Spleen (tissue), 11 donors: ENCODE data around the gene SUMO4. TPM values are rescaled to one million over a fixed set of nuclear protein-coding genes. Genes with fewer than 3 reads are reported as not detected.

Source experiments
- DNase-seq: peaks from one replicate; pipeline ENCODE4 v3.0.0-alpha.2; 2020
- H3K27ac ChIP-seq, 8 donors: fragments of 200-600 bp; sonication (generic) in 7 of 8; 1 replicate in 4 of 8; 2 replicates in 4 of 8; pipeline versions ENCODE4 v1.5.0 to v1.8.0; 2016 to 2021; ENCODE audit warnings: inconsistent platforms in 4 of 8, mild to moderate bottlenecking in 4 of 8, moderate library complexity in 1 of 8
- H3K27me3 ChIP-seq, 7 donors: fragments of 200-600 bp; sonication (generic) in 6 of 7; replicated peaks in 1 of 7; 1 replicate in 4 of 7; 2 replicates in 3 of 7; pipeline versions ENCODE4 v1.5.0 to v1.8.0; 2016 to 2021; ENCODE audit warnings: inconsistent platforms in 3 of 7, mild to moderate bottlenecking in 1 of 7
- H3K36me3 ChIP-seq, 6 donors: fragments of 200-600 bp; sonication (generic) in 5 of 6; 1 replicate in 4 of 6; 2 replicates in 2 of 6; pipeline versions ENCODE4 v1.5.0 to v1.8.0; 2016 to 2021; ENCODE audit warnings: inconsistent platforms in 2 of 6
- H3K4me1 ChIP-seq, 6 donors: fragments of 200-600 bp; sonication (generic) in 5 of 6; 1 replicate in 3 of 6; 2 replicates in 3 of 6; pipeline versions ENCODE4 v1.5.0 to v1.8.0; 2016 to 2021; ENCODE audit warnings: inconsistent platforms in 3 of 6
- H3K4me3 ChIP-seq, 8 donors: fragments of 200-600 bp; sonication (generic) in 7 of 8; 1 replicate in 4 of 8; 2 replicates in 4 of 8; pipeline versions ENCODE4 v1.5.0 to v1.8.0; 2016 to 2021; ENCODE audit warnings: inconsistent platforms in 4 of 8, mild to moderate bottlenecking in 4 of 8, moderate library complexity in 2 of 8
- H3K9me3 ChIP-seq, 8 donors: fragments of 200-600 bp; sonication (generic) in 7 of 8; 1 replicate in 4 of 8; 2 replicates in 4 of 8; pipeline versions ENCODE4 v1.5.0 to v1.8.0; 2016 to 2021; ENCODE audit warnings: inconsistent platforms in 4 of 8
- POLR2A ChIP-seq, 3 donors: fragments of 450-650 bp; IDR thresholded peaks; one replicate each; pipeline ENCODE4 v1.5.1; 2017; ENCODE audit warnings: antibody characterized with exemption in 3 of 3, mild to moderate bottlenecking in 1 of 3
- POLR2AphosphoS5 ChIP-seq, 3 donors: sonication (generic); formaldehyde crosslinking; IDR thresholded peaks; one replicate each; pipeline ENCODE4 v1.5.1; 2017; ENCODE audit warnings: antibody characterized with exemption in 3 of 3
- WGBS, 5 donors: extraction: QIAGEN DNeasy Blood & Tissue Kit in 3 of 5; methylation state at CpG; one replicate each; pipeline versions ENCODE4 v1.1.5 to v1.1.7; 2013 to 2018; 5-methylcytosine and 5-hydroxymethylcytosine counted together
- intact Hi-C: fragments of 100-400 bp; cut with DNase I; formaldehyde crosslinking; loops from one replicate; pipeline ENCODE4 v1.15.0; 2023; ENCODE audit warnings: low total_unique reads
- polyA plus RNA-seq, 3 donors: library from polyadenylated mRNA; stranded (reverse); fragments of 200-250 nt; gene quantifications; one replicate each; pipeline ENCODE4 v1.2.1, GENCODE V29; 2013
- total RNA-seq, 7 donors: library from RNA; depleted of rRNA in 3 of 7; stranded (reverse); fragments of >200 nt in 3 of 7; fragmentation: NEBNext Ultra II Directional in 4 of 7; extraction: Animal tissue kit (Norgen Biotek cat#: 25700) in 4 of 7; gene quantifications; one replicate each; pipeline versions ENCODE4 v1.1.0 to v1.2.1, GENCODE V29; 2016 to 2021
- TF ChIP-seq, protein P1 (sequence below), 11 experiments: fragments of 200-600 bp in 7 of 11; fragments of 450-650 bp in 4 of 11; sonication (generic) in 4 of 11; IDR thresholded peaks in 8 of 11; conservative IDR thresholded peaks in 3 of 11; 1 replicate in 7 of 11; 2 replicates in 4 of 11; pipeline versions ENCODE4 v1.4.0 to v1.8.0; 2016 to 2021; ENCODE audit warnings: antibody characterized with exemption in 11 of 11, inconsistent platforms in 4 of 11, mild to moderate bottlenecking in 1 of 11
- donor health status: healthy with polysubstance abuse.
- donor health status: DM: no; HTN: no; CAD: no; lungs with moderate emphysema.
- donor health status: DM: no; HTN: no; CAD: no.
- donor health status: Bipolar disorder and iron deficiency.
- donor health status: healthy.
- donor health status: DM: no; HTN: no; CAD: no.
- donor health status: DM: yes; HTN: yes; CAD: no.

SUMO4 gene
- total and polyA plus RNA-seq, 10 donors = 0.16 to 19.7 (median 6.3) TPM; not detected in 2

- no peak for DNase-seq
Measured at GRCh38 chr6:149393002-149393679, 6.9 kb upstream of the SUMO4 start.

GRCh38 chr6:149395185-149395584, 4.9 kb upstream of the SUMO4 start:
- H3K4me1 ChIP-seq = peaks cover 0 to 5% (median 0%) of the 10 kb centered on the region in 6 donors
- no peak for DNase-seq
- H3K9me3 ChIP-seq = no peaks in the 10 kb centered on the region
- H3K4me3 ChIP-seq = no peak overlapping the region
- H3K27me3 ChIP-seq = no peaks in the 10 kb centered on the region
- H3K36me3 ChIP-seq = peaks cover 0 to 69% (median 21%) of the 10 kb centered on the region in 6 donors
- intact Hi-C loops = no loop called here
- TF ChIP-seq POLR2AphosphoS5 (IDR thresholded peaks at IDR 0.05) = no peak
- TF ChIP-seq POLR2A (IDR thresholded peaks at IDR 0.05) = no peak
- TF ChIP-seq, protein P1, sequence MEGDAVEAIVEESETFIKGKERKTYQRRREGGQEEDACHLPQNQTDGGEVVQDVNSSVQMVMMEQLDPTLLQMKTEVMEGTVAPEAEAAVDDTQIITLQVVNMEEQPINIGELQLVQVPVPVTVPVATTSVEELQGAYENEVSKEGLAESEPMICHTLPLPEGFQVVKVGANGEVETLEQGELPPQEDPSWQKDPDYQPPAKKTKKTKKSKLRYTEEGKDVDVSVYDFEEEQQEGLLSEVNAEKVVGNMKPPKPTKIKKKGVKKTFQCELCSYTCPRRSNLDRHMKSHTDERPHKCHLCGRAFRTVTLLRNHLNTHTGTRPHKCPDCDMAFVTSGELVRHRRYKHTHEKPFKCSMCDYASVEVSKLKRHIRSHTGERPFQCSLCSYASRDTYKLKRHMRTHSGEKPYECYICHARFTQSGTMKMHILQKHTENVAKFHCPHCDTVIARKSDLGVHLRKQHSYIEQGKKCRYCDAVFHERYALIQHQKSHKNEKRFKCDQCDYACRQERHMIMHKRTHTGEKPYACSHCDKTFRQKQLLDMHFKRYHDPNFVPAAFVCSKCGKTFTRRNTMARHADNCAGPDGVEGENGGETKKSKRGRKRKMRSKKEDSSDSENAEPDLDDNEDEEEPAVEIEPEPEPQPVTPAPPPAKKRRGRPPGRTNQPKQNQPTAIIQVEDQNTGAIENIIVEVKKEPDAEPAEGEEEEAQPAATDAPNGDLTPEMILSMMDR (IDR thresholded peaks at IDR 0.05 in 8 of 11, conservative IDR thresholded peaks at IDR 0.05 in 3 of 11) = no peak
- no peak overlapping the region for H3K27ac ChIP-seq

More at GRCh38 chr6:149393002-149393679, 6.9 kb upstream of the SUMO4 start:
- intact Hi-C loops = no loop called here
- Histone ChIP-seq H3K9me3 (no peaks in the 10 kb centered on the region), H3K36me3 (peaks cover 0 to 49% (median 9%) of the 10 kb centered on the region in 6 donors), H3K4me3 (no peak overlapping the region), H3K4me1 (peaks cover 0 to 5% (median 0%) of the 10 kb centered on the region in 6 donors), H3K27me3 (no peaks in the 10 kb centered on the region), H3K27ac (no peak overlapping the region)
- TF ChIP-seq POLR2AphosphoS5 (IDR thresholded peaks at IDR 0.05) (no peak), POLR2A (IDR thresholded peaks at IDR 0.05) (no peak)
- TF ChIP-seq, protein P1 (IDR thresholded peaks at IDR 0.05 in 8 of 11, conservative IDR thresholded peaks at IDR 0.05 in 3 of 11) = no peak

- Histone ChIP-seq H3K36me3 (peaks cover 0 to 72% (median 23%) of the 10 kb centered on the region in 6 donors), H3K27ac (no peak overlapping the region), H3K4me3 (no peak overlapping the region), H3K27me3 (no peaks in the 10 kb centered on the region), H3K9me3 (no peaks in the 10 kb centered on the region), H3K4me1 (peaks cover 0 to 2% (median 0%) of the 10 kb centered on the region in 6 donors)
- intact Hi-C loops = no loop called here
- TF ChIP-seq POLR2A (IDR thresholded peaks at IDR 0.05) (no peak), POLR2AphosphoS5 (IDR thresholded peaks at IDR 0.05) (no peak)
- TF ChIP-seq, protein P1 (IDR thresholded peaks at IDR 0.05 in 8 of 11, conservative IDR thresholded peaks at IDR 0.05 in 3 of 11) = no peak
- 96 to 99% (median 98%) methylated on average over 6 of the region's 6 CpGs for whole genome bisulfite sequencing, 5 donors
- no peak for DNase-seq
Measured at GRCh38 chr6:149397384-149397783, 2.7 kb upstream of the SUMO4 start.

GRCh38 chr6:149403534-149403933, 3.5 kb downstream of the SUMO4 start:
- no peaks in the 10 kb centered on the region for H3K9me3 ChIP-seq
- peaks cover 0 to 6% (median 0%) of the 10 kb centered on the region in 6 donors for H3K4me1 ChIP-seq
- no peaks in the 10 kb centered on the region for H3K27me3 ChIP-seq
- TF ChIP-seq, protein P1 (IDR thresholded peaks at IDR 0.05 in 8 of 11, conservative IDR thresholded peaks at IDR 0.05 in 3 of 11) = no peak
- no peak for TF ChIP-seq POLR2A (IDR thresholded peaks at IDR 0.05)
- no peak for TF ChIP-seq POLR2AphosphoS5 (IDR thresholded peaks at IDR 0.05)
- H3K36me3 ChIP-seq = peaks cover 0 to 79% (median 38%) of the 10 kb centered on the region in 6 donors
- no peak overlapping the region for H3K27ac ChIP-seq
- intact Hi-C loops = no loop called here
- H3K4me3 ChIP-seq = no peak overlapping the region
- no peak for DNase-seq
- WGBS, 5 donors = 95 to 100% (median 97%) methylated on average over 3 of the region's 3 CpGs
